ENCODE measurements around the gene ERC2. TPM values are rescaled to one million over a fixed set of nuclear protein-coding genes. Genes with fewer than 3 reads are reported as not detected.

Gene ERC2
- total RNA-seq, 1 donor from 2014 or later, result 0.99 TPM

GRCh38 chr3:55902221-55902900, 565.9 kb downstream of the ERC2 start:
- intact Hi-C loops (cut with micrococcal nuclease), result no loop called here
- no peak for TF ChIP-seq CTCF (IDR thresholded peaks at IDR 0.05; ENCODE audit: borderline replicate concordance)
- H3K4me1 ChIP-seq, result peaks cover 10% of the 10 kb centered on the region

GRCh38 chr3:55899887-55900286, 568.4 kb downstream of the ERC2 start:
- no peak for DNase-seq
- intact Hi-C loops (cut with micrococcal nuclease), result no loop called here
- no peak overlapping the region for H3K4me3 ChIP-seq
- no peaks in the 10 kb centered on the region for H3K9me3 ChIP-seq (replicated peaks)
- peaks cover 49% of the 10 kb centered on the region for H3K27me3 ChIP-seq (ENCODE audit: low read depth)
- TF ChIP-seq CTCF (IDR thresholded peaks at IDR 0.05; ENCODE audit: borderline replicate concordance), result no peak
- peaks cover 10% of the 10 kb centered on the region for H3K4me1 ChIP-seq
- H3K36me3 ChIP-seq, result no peaks in the 10 kb centered on the region
- H3K27ac ChIP-seq (replicated peaks), result no peak overlapping the region

More at GRCh38 chr3:55902221-55902900, 565.9 kb downstream of the ERC2 start:
- Histone ChIP-seq H3K27ac (replicated peaks) (no peak overlapping the region), H3K36me3 (no peaks in the 10 kb centered on the region), H3K4me3 (no peak overlapping the region), H3K27me3 (ENCODE audit: low read depth) (peaks cover 30% of the 10 kb centered on the region), H3K9me3 (replicated peaks) (no peaks in the 10 kb centered on the region)
- no peak for DNase-seq

- Histone ChIP-seq H3K4me3 (no peak overlapping the region), H3K36me3 (no peaks in the 10 kb centered on the region), H3K9me3 (replicated peaks) (no peaks in the 10 kb centered on the region), H3K4me1 (no peaks in the 10 kb centered on the region), H3K27ac (replicated peaks) (no peak overlapping the region), H3K27me3 (ENCODE audit: low read depth) (peaks cover 69% of the 10 kb centered on the region)
- TF ChIP-seq CTCF (IDR thresholded peaks at IDR 0.05; ENCODE audit: borderline replicate concordance), result no peak
- intact Hi-C loops (cut with micrococcal nuclease), result no loop called here
- DNase-seq, result no peak
These were observed 570.6 kb downstream of the ERC2 start for GRCh38 chr3:55897573-55898224.

- DNase-seq, result no peak
- Histone ChIP-seq H3K9me3 (replicated peaks) (no peaks in the 10 kb centered on the region), H3K27ac (replicated peaks) (no peak overlapping the region), H3K4me3 (no peak overlapping the region), H3K36me3 (no peaks in the 10 kb centered on the region), H3K4me1 (no peaks in the 10 kb centered on the region), H3K27me3 (ENCODE audit: low read depth) (peaks cover 69% of the 10 kb centered on the region)
- no peak for TF ChIP-seq CTCF (IDR thresholded peaks at IDR 0.05; ENCODE audit: borderline replicate concordance)
- intact Hi-C loops (cut with micrococcal nuclease), result no loop called here
These were observed 572.2 kb downstream of the ERC2 start for GRCh38 chr3:55895897-55896566.

- Histone ChIP-seq H3K27ac (replicated peaks) (no peak overlapping the region), H3K4me1 (no peaks in the 10 kb centered on the region), H3K27me3 (ENCODE audit: low read depth) (peaks cover 65% of the 10 kb centered on the region), H3K36me3 (no peaks in the 10 kb centered on the region), H3K9me3 (replicated peaks) (no peaks in the 10 kb centered on the region), H3K4me3 (no peak overlapping the region)
- TF ChIP-seq CTCF (IDR thresholded peaks at IDR 0.05; ENCODE audit: borderline replicate concordance), result no peak
- intact Hi-C loops (cut with micrococcal nuclease), result no loop called here
- no peak for DNase-seq
These were observed 573.7 kb downstream of the ERC2 start for GRCh38 chr3:55894605-55895004.
